GM12892 (cell line): ENCODE measurements around the gene CFAP119.

Experiments used
- POLR2A ChIP-seq: IDR thresholded peaks from 2 replicates; pipeline ENCODE4 v1.6.1; 2011; ENCODE audit warnings: low read depth, low read length, control low read depth
- TAF1 ChIP-seq: IDR thresholded peaks from 2 replicates; pipeline ENCODE4 v1.6.1; 2011; ENCODE audit warnings: low read depth, mild to moderate bottlenecking, control low read depth, low read length, borderline replicate concordance

GRCh38 chr16:30786115-30786935, 24.5 kb upstream of the CFAP119 start:
- TF ChIP-seq TAF1: no peak
- TF ChIP-seq POLR2A: no peak
